ENCODE results near the gene ASAP2.

The ASAP2 gene

DNA sequence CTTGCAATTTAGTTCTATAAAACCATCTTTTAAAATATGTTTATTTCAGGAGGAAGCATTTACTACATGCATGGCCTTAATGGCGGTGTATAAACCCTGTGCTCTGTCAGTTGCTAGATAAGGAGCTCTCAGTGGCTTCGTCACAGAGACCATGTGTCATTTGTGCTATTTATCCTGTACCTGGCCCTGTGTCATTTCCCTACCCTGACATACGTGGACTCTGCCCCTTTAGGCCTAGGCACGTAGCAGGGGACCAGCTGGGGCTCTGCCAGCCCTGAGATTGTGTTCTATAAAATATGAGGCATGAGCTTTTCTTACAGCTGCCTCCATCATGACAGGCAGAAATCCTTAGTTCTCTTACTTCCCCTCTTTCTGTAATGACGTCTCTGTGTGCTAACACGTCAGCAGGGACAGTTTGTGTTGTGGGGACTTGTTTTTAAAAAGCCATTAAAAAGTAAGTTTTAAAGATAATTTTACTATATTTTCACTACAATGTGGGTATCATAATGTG lies 128.8 kb downstream of the ASAP2 start:
- peak overlapping the region in 1 of 2 donors; percentile 46 for H3K9ac ChIP-seq (ENCODE audit: low read depth in 1 of 2, low read length in 2 of 2)
- H3K27me3 ChIP-seq (ENCODE audit: control insufficient read depth in 2 of 2, insufficient read depth in 2 of 2, low read length in 2 of 2), result no peaks in the 10 kb centered on the region
- no peak overlapping the region for H3K4me3 ChIP-seq (ENCODE audit: low read length in 2 of 2)
- peaks cover 19 to 37% of the 10 kb centered on the region in 2 donors for H3K4me1 ChIP-seq (ENCODE audit: control insufficient read depth in 2 of 2, insufficient read depth in 2 of 2, low read length in 2 of 2)
- H3K27ac ChIP-seq (ENCODE audit: low read depth in 2 of 2, low read length in 2 of 2), result peak overlapping the region; percentile 89
- peaks cover 6 to 9% of the 10 kb centered on the region in 2 donors for H3K36me3 ChIP-seq (ENCODE audit: control insufficient read depth in 2 of 2, insufficient read depth in 2 of 2, low read length in 2 of 2)
- no peaks in the 10 kb centered on the region for H3K9me3 ChIP-seq (ENCODE audit: control insufficient read depth in 2 of 2, low read length in 2 of 2)

DNA sequence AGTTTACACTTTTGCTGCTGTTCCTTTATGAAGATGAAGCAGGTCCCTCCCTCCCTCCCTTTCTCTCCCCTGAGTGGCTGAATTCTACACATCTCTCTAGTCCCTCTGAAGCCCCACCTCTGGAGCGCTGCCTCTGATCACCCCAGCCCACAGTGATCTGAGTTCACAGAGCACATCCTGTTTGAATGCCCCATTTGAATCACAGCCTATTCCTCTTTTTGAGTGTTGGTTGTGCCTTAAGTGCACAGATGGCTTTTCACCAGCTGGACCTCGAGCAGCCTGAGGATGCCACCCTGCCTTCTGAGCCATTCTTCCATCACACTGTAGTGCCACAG lies 129.6 kb downstream of the ASAP2 start:
- Histone ChIP-seq H3K4me1 (ENCODE audit: control insufficient read depth in 2 of 2, insufficient read depth in 2 of 2, low read length in 2 of 2) (peaks cover 19 to 37% of the 10 kb centered on the region in 2 donors), H3K36me3 (ENCODE audit: control insufficient read depth in 2 of 2, insufficient read depth in 2 of 2, low read length in 2 of 2) (peaks cover 6 to 9% of the 10 kb centered on the region in 2 donors), H3K27me3 (ENCODE audit: control insufficient read depth in 2 of 2, insufficient read depth in 2 of 2, low read length in 2 of 2) (no peaks in the 10 kb centered on the region), H3K9me3 (ENCODE audit: control insufficient read depth in 2 of 2, low read length in 2 of 2) (no peaks in the 10 kb centered on the region), H3K27ac (ENCODE audit: low read depth in 2 of 2, low read length in 2 of 2) (peak overlapping the region; percentile 89), H3K4me3 (ENCODE audit: low read length in 2 of 2) (peak overlapping the region in 1 of 2 donors; percentile 43), H3K9ac (ENCODE audit: low read depth in 1 of 2, low read length in 2 of 2) (peak overlapping the region; percentile 5 to 52)

DNA sequence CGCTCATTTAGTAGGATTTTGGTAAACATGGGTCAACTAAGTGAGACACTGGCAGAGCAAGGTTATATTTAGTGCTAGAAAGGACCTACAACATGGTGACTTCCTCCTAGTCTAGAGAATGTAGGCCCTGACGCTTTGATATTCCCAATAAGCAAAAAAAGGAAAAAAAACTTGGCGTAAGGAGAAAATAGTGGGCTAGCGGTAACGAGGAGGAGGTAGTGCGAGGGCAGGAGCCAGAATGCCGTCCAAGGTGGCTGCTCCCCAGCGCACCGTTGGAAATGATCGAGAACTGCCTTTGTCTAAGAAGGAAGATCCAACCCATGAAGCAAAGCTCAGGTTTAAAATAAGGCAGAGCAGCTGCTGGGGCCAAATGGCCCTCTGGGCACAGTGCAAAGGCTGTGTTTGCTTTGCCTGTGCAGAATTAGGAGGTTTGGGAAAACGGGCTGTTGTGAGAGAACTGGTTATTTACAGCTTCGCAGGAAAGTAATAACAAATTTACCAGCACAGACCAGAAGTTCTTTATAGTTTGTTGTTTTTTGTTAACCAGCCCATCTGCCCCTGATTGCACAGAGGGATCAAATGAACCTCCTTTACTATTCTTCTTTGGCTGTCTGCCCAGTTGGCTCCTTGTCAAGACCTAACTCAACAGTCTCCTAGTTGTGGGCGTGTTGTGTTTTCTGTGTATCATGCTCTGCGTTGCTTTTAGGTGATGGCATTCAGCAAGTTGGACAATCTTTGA lies 130.1 kb downstream of the ASAP2 start:
- Histone ChIP-seq H3K9ac (ENCODE audit: low read depth in 1 of 2, low read length in 2 of 2) (peak overlapping the region; percentile 5 to 52), H3K27ac (ENCODE audit: low read depth in 2 of 2, low read length in 2 of 2) (peak overlapping the region; percentile 89)

DNA sequence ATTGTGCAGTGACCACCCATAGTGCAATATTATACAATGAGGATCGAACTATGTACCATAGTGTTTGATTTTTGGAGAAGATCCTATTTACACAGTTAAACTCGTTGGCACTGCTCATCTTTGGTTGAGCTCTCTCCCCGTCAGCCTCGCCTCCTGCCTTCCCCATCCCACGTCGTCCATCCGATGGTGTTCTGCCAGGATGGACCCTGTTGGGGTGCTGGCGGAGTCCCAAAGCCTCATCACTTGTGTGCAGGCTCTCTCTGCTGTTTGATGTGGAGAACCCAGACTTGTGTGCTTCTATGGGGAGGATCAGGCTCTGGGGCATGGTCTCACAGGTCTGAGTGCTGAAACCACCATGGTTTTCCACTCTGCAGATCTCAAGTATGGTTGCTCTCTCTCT lies 131.3 kb downstream of the ASAP2 start:
- Histone ChIP-seq H3K9ac (ENCODE audit: low read depth in 1 of 2, low read length in 2 of 2) (no peak overlapping the region), H3K4me3 (ENCODE audit: low read length in 2 of 2) (no peak overlapping the region), H3K9me3 (ENCODE audit: control insufficient read depth in 2 of 2, low read length in 2 of 2) (no peaks in the 10 kb centered on the region), H3K4me1 (ENCODE audit: control insufficient read depth in 2 of 2, insufficient read depth in 2 of 2, low read length in 2 of 2) (peaks cover 19 to 33% of the 10 kb centered on the region in 2 donors), H3K36me3 (ENCODE audit: control insufficient read depth in 2 of 2, insufficient read depth in 2 of 2, low read length in 2 of 2) (peaks cover 9 to 17% of the 10 kb centered on the region in 2 donors), H3K27ac (ENCODE audit: low read depth in 2 of 2, low read length in 2 of 2) (no peak overlapping the region), H3K27me3 (ENCODE audit: control insufficient read depth in 2 of 2, insufficient read depth in 2 of 2, low read length in 2 of 2) (no peaks in the 10 kb centered on the region)

More for the DNA sequence above, 130.1 kb downstream of the ASAP2 start:
- Histone ChIP-seq H3K27me3 (ENCODE audit: control insufficient read depth in 2 of 2, insufficient read depth in 2 of 2, low read length in 2 of 2) (no peaks in the 10 kb centered on the region), H3K9me3 (ENCODE audit: control insufficient read depth in 2 of 2, low read length in 2 of 2) (no peaks in the 10 kb centered on the region), H3K36me3 (ENCODE audit: control insufficient read depth in 2 of 2, insufficient read depth in 2 of 2, low read length in 2 of 2) (peaks cover 8 to 9% of the 10 kb centered on the region in 2 donors), H3K4me1 (ENCODE audit: control insufficient read depth in 2 of 2, insufficient read depth in 2 of 2, low read length in 2 of 2) (peaks cover 19 to 37% of the 10 kb centered on the region in 2 donors), H3K4me3 (ENCODE audit: low read length in 2 of 2) (peak overlapping the region in 1 of 2 donors; percentile 43)

DNA sequence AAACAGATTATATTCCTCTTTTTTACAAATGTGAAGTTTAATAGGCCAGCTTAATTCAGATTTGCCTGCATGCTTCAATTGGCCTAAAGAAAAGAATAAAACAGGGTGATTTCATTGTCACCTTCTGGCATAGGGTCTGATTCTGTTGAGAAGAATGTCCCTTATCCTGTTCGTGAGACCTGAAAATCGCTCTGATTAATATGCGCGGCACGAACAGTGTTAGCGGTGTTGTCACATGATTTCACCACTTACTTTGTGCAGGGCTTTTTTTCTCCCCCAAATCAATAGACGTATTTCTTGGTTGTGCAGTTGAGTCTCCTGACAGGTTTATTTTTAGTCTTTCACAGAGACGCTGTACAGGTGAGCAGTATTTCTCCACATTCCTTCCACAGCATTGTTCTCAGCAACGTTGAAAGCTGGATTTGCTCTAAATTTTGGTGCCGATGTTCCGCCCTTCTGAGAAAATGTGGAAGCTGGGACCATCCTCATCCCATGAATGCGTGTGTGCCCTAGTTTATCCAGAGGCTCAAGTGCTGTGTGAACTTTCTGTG lies 134.8 kb downstream of the ASAP2 start:
- peaks cover 10 to 14% of the 10 kb centered on the region in 2 donors for H3K4me1 ChIP-seq (ENCODE audit: control insufficient read depth in 2 of 2, insufficient read depth in 2 of 2, low read length in 2 of 2)
- H3K36me3 ChIP-seq (ENCODE audit: control insufficient read depth in 2 of 2, insufficient read depth in 2 of 2, low read length in 2 of 2), result peaks cover 29 to 31% of the 10 kb centered on the region in 2 donors
- H3K27me3 ChIP-seq (ENCODE audit: control insufficient read depth in 2 of 2, insufficient read depth in 2 of 2, low read length in 2 of 2), result no peaks in the 10 kb centered on the region
- H3K9ac ChIP-seq (ENCODE audit: low read depth in 1 of 2, low read length in 2 of 2), result no peak overlapping the region
- H3K27ac ChIP-seq (ENCODE audit: low read depth in 2 of 2, low read length in 2 of 2), result no peak overlapping the region
- no peak overlapping the region for H3K4me3 ChIP-seq (ENCODE audit: low read length in 2 of 2)
- H3K9me3 ChIP-seq (ENCODE audit: control insufficient read depth in 2 of 2, low read length in 2 of 2), result no peaks in the 10 kb centered on the region

DNA sequence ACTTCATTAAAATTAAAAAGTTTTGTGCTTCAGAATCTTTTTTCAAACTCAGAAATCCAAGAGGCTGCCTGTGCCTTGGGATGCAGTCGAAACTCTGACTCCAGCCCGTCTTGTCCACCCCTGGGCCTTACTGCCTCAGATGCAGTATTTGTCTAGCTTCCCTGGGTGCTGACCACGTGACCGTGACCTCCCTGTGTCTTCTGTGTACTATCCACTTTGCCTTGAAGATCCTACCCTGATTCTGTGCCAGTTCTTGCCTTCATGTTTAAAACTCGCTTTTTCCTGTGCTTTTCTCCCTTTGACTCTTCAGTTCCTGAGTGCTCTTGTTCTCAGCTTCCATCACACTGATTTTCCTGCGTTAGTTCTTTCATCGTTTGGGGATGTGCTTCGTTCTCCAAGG lies 136.0 kb downstream of the ASAP2 start:
- Histone ChIP-seq H3K27me3 (ENCODE audit: control insufficient read depth in 2 of 2, insufficient read depth in 2 of 2, low read length in 2 of 2) (no peaks in the 10 kb centered on the region), H3K27ac (ENCODE audit: low read depth in 2 of 2, low read length in 2 of 2) (no peak overlapping the region), H3K9ac (ENCODE audit: low read depth in 1 of 2, low read length in 2 of 2) (no peak overlapping the region), H3K36me3 (ENCODE audit: control insufficient read depth in 2 of 2, insufficient read depth in 2 of 2, low read length in 2 of 2) (peaks cover 31 to 39% of the 10 kb centered on the region in 2 donors), H3K9me3 (ENCODE audit: control insufficient read depth in 2 of 2, low read length in 2 of 2) (no peaks in the 10 kb centered on the region), H3K4me3 (ENCODE audit: low read length in 2 of 2) (no peak overlapping the region), H3K4me1 (ENCODE audit: control insufficient read depth in 2 of 2, insufficient read depth in 2 of 2, low read length in 2 of 2) (peaks cover 0 to 2% of the 10 kb centered on the region in 2 donors)

DNA sequence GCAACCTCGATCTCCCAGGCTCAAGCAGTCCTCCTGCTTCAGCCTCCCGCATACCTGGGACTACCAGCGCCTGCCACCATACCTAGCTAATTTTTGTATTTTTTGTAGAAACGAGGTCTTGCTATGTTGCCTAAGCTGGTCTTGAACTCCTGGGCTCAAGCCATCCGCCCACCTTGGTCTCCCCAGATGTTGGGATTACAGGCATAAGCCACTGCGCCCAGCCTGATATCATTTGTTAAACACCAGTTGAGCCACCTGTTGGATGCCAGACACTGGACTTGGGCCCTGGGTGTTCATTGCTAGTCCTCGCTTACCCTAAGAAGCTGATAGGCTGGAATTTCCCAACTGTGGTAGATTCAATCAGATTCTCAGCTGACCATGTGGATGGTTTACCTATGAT lies 136.9 kb downstream of the ASAP2 start:
- Histone ChIP-seq H3K27me3 (ENCODE audit: control insufficient read depth in 2 of 2, insufficient read depth in 2 of 2, low read length in 2 of 2) (no peaks in the 10 kb centered on the region), H3K27ac (ENCODE audit: low read depth in 2 of 2, low read length in 2 of 2) (no peak overlapping the region), H3K4me3 (ENCODE audit: low read length in 2 of 2) (no peak overlapping the region), H3K9me3 (ENCODE audit: control insufficient read depth in 2 of 2, low read length in 2 of 2) (no peaks in the 10 kb centered on the region), H3K4me1 (ENCODE audit: control insufficient read depth in 2 of 2, insufficient read depth in 2 of 2, low read length in 2 of 2) (no peaks in the 10 kb centered on the region), H3K9ac (ENCODE audit: low read depth in 1 of 2, low read length in 2 of 2) (no peak overlapping the region), H3K36me3 (ENCODE audit: control insufficient read depth in 2 of 2, insufficient read depth in 2 of 2, low read length in 2 of 2) (peaks cover 27 to 39% of the 10 kb centered on the region in 2 donors)

DNA sequence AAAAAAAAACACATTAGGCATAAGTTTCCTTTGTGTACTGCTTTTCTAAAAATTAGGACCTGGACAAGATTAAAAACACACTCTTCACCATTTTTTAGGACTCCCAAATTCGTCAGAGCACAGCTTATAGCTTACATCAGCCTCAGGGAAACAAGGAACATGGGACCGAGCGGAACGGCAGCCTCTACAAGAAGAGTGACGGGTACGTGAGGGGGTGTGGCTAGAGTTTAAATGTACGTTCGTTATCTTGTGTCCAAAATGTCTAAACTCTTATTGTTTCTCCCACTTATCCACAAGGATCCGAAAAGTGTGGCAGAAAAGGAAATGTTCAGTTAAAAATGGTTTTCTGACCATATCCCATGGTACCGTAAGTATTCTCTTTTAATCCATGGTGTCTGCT lies 137.8 kb downstream of the ASAP2 start:
- no peaks in the 10 kb centered on the region for H3K9me3 ChIP-seq (ENCODE audit: control insufficient read depth in 2 of 2, low read length in 2 of 2)
- H3K36me3 ChIP-seq (ENCODE audit: control insufficient read depth in 2 of 2, insufficient read depth in 2 of 2, low read length in 2 of 2), result peaks cover 27 to 42% of the 10 kb centered on the region in 2 donors
- H3K4me1 ChIP-seq (ENCODE audit: control insufficient read depth in 2 of 2, insufficient read depth in 2 of 2, low read length in 2 of 2), result no peaks in the 10 kb centered on the region
- H3K27me3 ChIP-seq (ENCODE audit: control insufficient read depth in 2 of 2, insufficient read depth in 2 of 2, low read length in 2 of 2), result no peaks in the 10 kb centered on the region
- no peak overlapping the region for H3K27ac ChIP-seq (ENCODE audit: low read depth in 2 of 2, low read length in 2 of 2)
- H3K9ac ChIP-seq (ENCODE audit: low read depth in 1 of 2, low read length in 2 of 2), result no peak overlapping the region
- no peak overlapping the region for H3K4me3 ChIP-seq (ENCODE audit: low read length in 2 of 2)

DNA sequence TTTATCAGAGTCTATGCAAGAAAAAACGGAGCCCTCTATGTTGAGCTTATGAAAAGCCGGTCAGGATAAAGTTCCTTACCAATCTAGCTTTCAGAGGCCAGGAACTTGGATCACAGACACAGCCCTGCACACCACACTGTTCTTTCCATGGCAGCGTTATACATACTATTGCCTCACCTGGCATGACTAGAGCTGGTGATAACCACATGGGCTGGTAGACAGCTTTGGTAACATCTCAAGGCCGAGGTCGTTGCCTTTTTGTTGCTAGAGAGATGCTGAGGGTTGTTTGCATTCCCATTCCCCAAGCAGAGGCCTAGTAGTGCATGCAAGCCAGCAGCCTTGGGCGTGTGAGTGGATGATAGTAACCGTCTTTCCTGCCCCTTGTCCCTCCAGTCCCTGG lies 138.7 kb downstream of the ASAP2 start:
- no peaks in the 10 kb centered on the region for H3K9me3 ChIP-seq (ENCODE audit: control insufficient read depth in 2 of 2, low read length in 2 of 2)
- H3K4me3 ChIP-seq (ENCODE audit: low read length in 2 of 2), result no peak overlapping the region
- no peaks in the 10 kb centered on the region for H3K27me3 ChIP-seq (ENCODE audit: control insufficient read depth in 2 of 2, insufficient read depth in 2 of 2, low read length in 2 of 2)
- no peak overlapping the region for H3K9ac ChIP-seq (ENCODE audit: low read depth in 1 of 2, low read length in 2 of 2)
- peaks cover 31 to 41% of the 10 kb centered on the region in 2 donors for H3K36me3 ChIP-seq (ENCODE audit: control insufficient read depth in 2 of 2, insufficient read depth in 2 of 2, low read length in 2 of 2)
- no peaks in the 10 kb centered on the region for H3K4me1 ChIP-seq (ENCODE audit: control insufficient read depth in 2 of 2, insufficient read depth in 2 of 2, low read length in 2 of 2)
- H3K27ac ChIP-seq (ENCODE audit: low read depth in 2 of 2, low read length in 2 of 2), result no peak overlapping the region

DNA sequence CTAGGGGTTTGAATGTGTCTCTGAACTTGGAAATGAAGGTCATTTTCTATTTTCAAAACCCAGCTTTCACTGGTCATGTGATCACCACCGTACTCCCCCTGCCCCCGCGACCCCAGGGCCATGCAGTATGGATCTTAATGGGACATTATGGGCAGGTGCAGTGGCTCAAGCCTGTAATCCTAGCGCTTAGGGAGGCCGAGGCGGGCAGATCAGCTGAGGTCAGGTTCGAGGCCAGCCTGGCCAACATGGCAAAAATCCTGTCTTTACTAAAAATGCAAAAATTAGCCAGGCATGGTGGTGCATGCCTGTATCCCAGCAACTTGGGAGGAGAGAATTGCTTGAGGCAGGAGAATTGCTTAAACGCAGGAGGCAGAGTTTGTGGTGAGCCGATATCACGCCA lies 139.4 kb downstream of the ASAP2 start:
- Histone ChIP-seq H3K9me3 (ENCODE audit: control insufficient read depth in 2 of 2, low read length in 2 of 2) (no peaks in the 10 kb centered on the region), H3K27ac (ENCODE audit: low read depth in 2 of 2, low read length in 2 of 2) (no peak overlapping the region), H3K27me3 (ENCODE audit: control insufficient read depth in 2 of 2, insufficient read depth in 2 of 2, low read length in 2 of 2) (no peaks in the 10 kb centered on the region), H3K4me3 (ENCODE audit: low read length in 2 of 2) (no peak overlapping the region), H3K36me3 (ENCODE audit: control insufficient read depth in 2 of 2, insufficient read depth in 2 of 2, low read length in 2 of 2) (peaks cover 37 to 48% of the 10 kb centered on the region in 2 donors), H3K4me1 (ENCODE audit: control insufficient read depth in 2 of 2, insufficient read depth in 2 of 2, low read length in 2 of 2) (no peaks in the 10 kb centered on the region), H3K9ac (ENCODE audit: low read depth in 1 of 2, low read length in 2 of 2) (no peak overlapping the region)

All from mucosa of rectum (tissue), 2 donors.